A673 (cell line): ENCODE results near the gene SLC25A47.

Experiments used
- EZH2 ChIP-seq: fragments of 200-600 bp; sonication (generic); IDR thresholded peaks from 2 replicates; pipeline ENCODE4 v1.6.1; 2017; ENCODE audit warnings: borderline replicate concordance, low read depth, mild to moderate bottlenecking, mixed read lengths, antibody characterized with exemption, low read length; ENCODE audit not compliant: poor library complexity, severe bottlenecking
- TF ChIP-seq, protein P1 (sequence below): fragments of 300-800, 200-600 bp; sonication (generic); conservative IDR thresholded peaks from 2 replicates; pipeline ENCODE4 v1.5.1; 2017; ENCODE audit warnings: low read depth, mild to moderate bottlenecking, antibody characterized with exemption, low read length, moderate library complexity, mixed read lengths

DNA sequence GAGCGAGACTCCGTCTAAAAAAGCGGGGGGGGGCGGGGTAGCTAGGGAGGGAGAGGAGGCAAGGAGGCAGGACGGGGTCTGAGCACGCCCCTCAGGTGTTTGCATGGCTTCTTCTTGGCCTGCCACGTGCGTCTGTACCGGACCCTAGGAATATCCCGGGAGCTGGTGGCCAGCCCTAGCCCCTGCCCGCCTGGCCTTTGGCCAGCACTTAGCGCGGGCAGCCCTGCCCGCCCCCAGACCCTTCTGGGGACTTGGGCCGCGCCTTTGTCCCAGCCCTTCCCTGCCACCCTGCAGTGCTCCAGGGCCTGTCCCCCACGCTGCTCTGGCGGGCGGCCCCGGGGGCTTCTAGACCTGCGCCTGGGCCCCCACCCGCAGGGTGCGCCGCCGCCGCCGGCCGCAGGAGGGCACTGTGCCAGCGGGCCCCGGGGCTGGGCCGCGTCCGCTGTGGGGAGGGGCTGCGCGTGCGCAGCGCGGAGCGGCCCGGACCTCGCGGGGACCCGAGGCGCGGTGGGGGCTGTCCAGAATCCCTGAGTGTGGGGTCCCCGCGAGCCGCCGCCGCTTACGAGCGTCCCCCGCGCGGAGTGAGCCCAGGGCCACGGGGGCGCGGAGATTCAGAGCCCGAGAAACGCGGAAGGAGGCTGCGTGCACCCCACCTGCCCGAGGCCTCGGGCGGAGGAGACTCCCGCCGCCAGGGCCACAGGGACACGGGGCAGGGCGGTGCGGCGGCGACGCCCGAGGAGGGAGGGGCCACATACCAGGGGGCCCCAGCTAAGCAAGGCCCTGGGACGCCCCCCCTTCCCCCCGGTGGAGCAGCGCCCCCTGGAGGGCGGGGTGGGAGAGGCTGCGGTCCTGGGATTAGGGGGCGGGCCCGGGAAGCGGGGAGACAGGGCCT is 37.9 kb upstream of the SLC25A47 start:
- TF ChIP-seq, protein P1, sequence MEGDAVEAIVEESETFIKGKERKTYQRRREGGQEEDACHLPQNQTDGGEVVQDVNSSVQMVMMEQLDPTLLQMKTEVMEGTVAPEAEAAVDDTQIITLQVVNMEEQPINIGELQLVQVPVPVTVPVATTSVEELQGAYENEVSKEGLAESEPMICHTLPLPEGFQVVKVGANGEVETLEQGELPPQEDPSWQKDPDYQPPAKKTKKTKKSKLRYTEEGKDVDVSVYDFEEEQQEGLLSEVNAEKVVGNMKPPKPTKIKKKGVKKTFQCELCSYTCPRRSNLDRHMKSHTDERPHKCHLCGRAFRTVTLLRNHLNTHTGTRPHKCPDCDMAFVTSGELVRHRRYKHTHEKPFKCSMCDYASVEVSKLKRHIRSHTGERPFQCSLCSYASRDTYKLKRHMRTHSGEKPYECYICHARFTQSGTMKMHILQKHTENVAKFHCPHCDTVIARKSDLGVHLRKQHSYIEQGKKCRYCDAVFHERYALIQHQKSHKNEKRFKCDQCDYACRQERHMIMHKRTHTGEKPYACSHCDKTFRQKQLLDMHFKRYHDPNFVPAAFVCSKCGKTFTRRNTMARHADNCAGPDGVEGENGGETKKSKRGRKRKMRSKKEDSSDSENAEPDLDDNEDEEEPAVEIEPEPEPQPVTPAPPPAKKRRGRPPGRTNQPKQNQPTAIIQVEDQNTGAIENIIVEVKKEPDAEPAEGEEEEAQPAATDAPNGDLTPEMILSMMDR, result peak; percentile 81
- no peak for TF ChIP-seq EZH2
